GM12865 (cell line): ENCODE measurements around the gene BTBD9.

Experiments used
- DNase-seq: peaks from one replicate; pipeline ENCODE4 v3.0.0; 2010; ENCODE audit warnings: low read depth
- H3K4me3 ChIP-seq: 2 replicates; pipeline ENCODE4 v1.5.1; 2011; ENCODE audit warnings: mild to moderate bottlenecking, low read depth, low read length, control low read depth
- CTCF ChIP-seq: IDR thresholded peaks from 2 replicates; pipeline ENCODE4 v1.5.1; 2011; ENCODE audit warnings: low read length, control low read depth, low read depth, inconsistent platforms; ENCODE audit not compliant: insufficient read depth; ENCODE audit errors: missing control alignments

Gene BTBD9

GRCh38 chr6:38671885-38672467 lies 32.2 kb upstream of the BTBD9 start:
- H3K4me3 ChIP-seq = no peak overlapping the region
- peak; percentile 68 for TF ChIP-seq CTCF
- DNase-seq = peak; percentile 83

- no peak for DNase-seq
- no peak overlapping the region for H3K4me3 ChIP-seq
- TF ChIP-seq CTCF = no peak
Observed at GRCh38 chr6:38658418-38659167, 18.9 kb upstream of the BTBD9 start.

- peak; percentile 19 for DNase-seq
- TF ChIP-seq CTCF = no peak
- H3K4me3 ChIP-seq = no peak overlapping the region
Observed at GRCh38 chr6:38656896-38657295, 17.2 kb upstream of the BTBD9 start.

- no peak for TF ChIP-seq CTCF
- DNase-seq = no peak
- H3K4me3 ChIP-seq = no peak overlapping the region
Observed at GRCh38 chr6:38654263-38654662, 14.5 kb upstream of the BTBD9 start.

GRCh38 chr6:38651121-38651784 lies 11.5 kb upstream of the BTBD9 start:
- no peak for DNase-seq
- H3K4me3 ChIP-seq = no peak overlapping the region
- no peak for TF ChIP-seq CTCF

GRCh38 chr6:38650207-38650752 lies 10.6 kb upstream of the BTBD9 start:
- no peak for DNase-seq
- no peak for TF ChIP-seq CTCF
- no peak overlapping the region for H3K4me3 ChIP-seq

GRCh38 chr6:38649744-38650143 lies 10.0 kb upstream of the BTBD9 start:
- TF ChIP-seq CTCF = no peak
- H3K4me3 ChIP-seq = no peak overlapping the region
- no peak for DNase-seq
